ENCODE measurements around the gene NDOR1. TPM values are rescaled to one million over a fixed set of nuclear protein-coding genes. Genes with fewer than 3 reads are reported as not detected.
A peak's percentile ranks its signal among the peaks of the same experiment; 100 is the strongest.

Gene NDOR1
- total and polyA plus RNA-seq, 2 of the 8 experiments (the other 6 are each of a cell fraction or from before 2014, with no cell fraction given): 25.7 to 32.3 TPM

DNA sequence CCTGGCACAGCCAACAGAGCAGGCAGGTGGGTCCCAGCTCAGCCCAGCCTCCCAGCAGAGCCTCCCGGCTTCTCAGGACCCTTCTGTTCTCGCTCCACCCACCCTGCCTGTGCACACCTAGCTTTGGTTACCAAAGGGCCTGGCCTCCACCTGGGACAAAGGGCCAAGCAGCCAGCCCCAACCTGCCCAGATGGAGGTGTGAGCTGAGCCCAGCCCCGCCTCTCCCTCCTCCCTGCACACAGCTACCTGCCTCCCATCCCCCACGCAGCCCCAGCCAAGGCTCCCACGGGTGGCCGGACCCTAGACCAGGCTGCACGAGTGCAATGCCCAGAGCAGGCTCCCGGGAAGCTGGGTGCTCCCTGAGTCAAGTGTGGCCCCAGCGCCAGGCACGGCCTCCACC, 10.6 kb upstream of the NDOR1 start:
- Histone ChIP-seq H2AFZ (ENCODE audit: low read length) (no peak overlapping the region), H3K23me2 (ENCODE audit: low read depth, low read length) (peaks cover 3% of the 10 kb centered on the region; the same call in 1 of the 2 replicates), H3K56ac (replicated peaks; ENCODE audit: insufficient read length, low read depth, low read length) (no peak overlapping the region), H2AK5ac (ENCODE audit: low read depth, low read length) (no peak overlapping the region), H3K79me2 (ENCODE audit: control insufficient read depth in 1 of 2, insufficient read depth in 2 of 2, low read length in 2 of 2) (peaks cover 0 to 24% of the 10 kb centered on the region in 2 experiments; a peak in 1 of 4 replicates), H2BK20ac (ENCODE audit: low read length) (no peak overlapping the region), H3K9ac (replicated peaks in 1 of 4; ENCODE audit: extremely low read depth in 1 of 4, low read depth in 3 of 4, low read length in 3 of 4) (peak overlapping the region in 1 of 4 experiments; percentile 22; a peak in 1 of 7 replicates), H2BK12ac (ENCODE audit: low read depth, low read length) (no peak overlapping the region), H4K91ac (replicated peaks; ENCODE audit: insufficient read length, low read length) (no peak overlapping the region), H3K4me1 (replicated peaks in 1 of 4; ENCODE audit: control insufficient read depth in 3 of 4, insufficient read depth in 4 of 4, low read length in 3 of 4) (peaks cover 0 to 24% (median 14%) of the 10 kb centered on the region in 4 experiments; a peak in 6 of 7 replicates), H4K20me1 (replicated peaks in 1 of 2; ENCODE audit: control insufficient read depth in 1 of 2, insufficient read depth in 2 of 2, low read length in 2 of 2) (peaks cover 13 to 32% of the 10 kb centered on the region in 2 experiments), H3K27ac (ENCODE audit: low read depth, low read length) (peak overlapping the region; percentile 19; the same call in 1 of the 2 replicates), H3K27me3 (replicated peaks in 1 of 4; ENCODE audit: control insufficient read depth in 3 of 4, extremely low read depth in 1 of 4, insufficient read depth in 3 of 4, low read length in 3 of 4) (no peaks in the 10 kb centered on the region), H3K18ac (ENCODE audit: extremely low read depth, low read length) (no peak overlapping the region; the same call in 1 of the 2 replicates), H4K5ac (ENCODE audit: insufficient read length, low read depth, low read length) (no peak overlapping the region), H3K23ac (ENCODE audit: insufficient read length) (no peak overlapping the region), H3K14ac (ENCODE audit: insufficient read length) (no peak overlapping the region), H3K4ac (replicated peaks; ENCODE audit: insufficient read length, low read depth, low read length) (no peak overlapping the region), H3K4me2 (ENCODE audit: insufficient read depth in 1 of 2, low read depth in 2 of 2, low read length in 2 of 2) (no peak overlapping the region), H3K36me3 (ENCODE audit: control insufficient read depth in 2 of 4, insufficient read depth in 4 of 4, low read length in 3 of 4) (peaks cover 0 to 2% (median under 1%) of the 10 kb centered on the region in 4 experiments; a peak in 2 of 8 replicates), H2BK5ac (ENCODE audit: low read depth, low read length) (peak overlapping the region; percentile 60; the same call in 1 of the 2 replicates), H3K79me1 (ENCODE audit: low read depth, low read length) (peaks cover 22% of the 10 kb centered on the region), H2BK120ac (replicated peaks; ENCODE audit: low read depth, low read length) (no peak overlapping the region), H4K8ac (ENCODE audit: extremely low read depth, insufficient read depth, low read length) (no peak overlapping the region), H2BK15ac (ENCODE audit: low read length) (no peak overlapping the region), H3K4me3 (ENCODE audit: extremely low read depth in 1 of 4, insufficient read depth in 2 of 4, low read depth in 3 of 4, low read length in 4 of 4) (no peak overlapping the region), H3K9me3 (ENCODE audit: insufficient read depth in 2 of 2, low read depth in 1 of 2, low read length in 1 of 2) (no peaks in the 10 kb centered on the region)
- FAIRE-seq (no peak), DNase-seq (ENCODE audit: low read depth in 1 of 2, low spot score in 2 of 2) (no peak)
- no peak for TF ChIP-seq POLR2AphosphoS5 (IDR thresholded peaks at IDR 0.05; ENCODE audit: low read depth, low read length)
- no peak for TF ChIP-seq SIX5 (IDR thresholded peaks at IDR 0.05; ENCODE audit: low read depth, low read length)
- CTCF ChIA-PET (ENCODE audit: partially characterized antibody): interaction anchor here (0.6 to 14.0 kb wide), 14 partner anchors 8 to 77 kb away, joined by 3 to 204 read pairs (median 4); partner anchors contain the start of genes CYSRT1, LRRC26, NDOR1 and RNF208
- WGBS, 2 experiments (ENCODE audit: extremely low coverage in 1 of 2, insufficient coverage in 1 of 2, insufficient read length in 1 of 2, insufficient replicate concordance in 2 of 2, low coverage in 1 of 2, low lambda C conversion rate in 2 of 2, missing lambda C conversion rate in 1 of 2): 82% methylated on average over 10 of the region's 10 CpGs; no CpG with 5 or more reads in 1 of the 2 experiments
- POLR2A ChIA-PET (ENCODE audit: partially characterized antibody): interaction anchor here (0.8 to 11.0 kb wide), 10 partner anchors 12 to 67 kb away, joined by 3 to 107 read pairs (median 6); partner anchors contain the start of genes LRRC26, NDOR1 and TMEM203

Measured in H1 (cell line).